ENCODE data around the gene FRAS1. TPM values are rescaled to one million over a fixed set of nuclear protein-coding genes. Genes with fewer than 3 reads are reported as not detected.

FRAS1 gene
- total RNA-seq, 2 donors from 2014 or later, result 6.4 to 11.0 TPM

DNA sequence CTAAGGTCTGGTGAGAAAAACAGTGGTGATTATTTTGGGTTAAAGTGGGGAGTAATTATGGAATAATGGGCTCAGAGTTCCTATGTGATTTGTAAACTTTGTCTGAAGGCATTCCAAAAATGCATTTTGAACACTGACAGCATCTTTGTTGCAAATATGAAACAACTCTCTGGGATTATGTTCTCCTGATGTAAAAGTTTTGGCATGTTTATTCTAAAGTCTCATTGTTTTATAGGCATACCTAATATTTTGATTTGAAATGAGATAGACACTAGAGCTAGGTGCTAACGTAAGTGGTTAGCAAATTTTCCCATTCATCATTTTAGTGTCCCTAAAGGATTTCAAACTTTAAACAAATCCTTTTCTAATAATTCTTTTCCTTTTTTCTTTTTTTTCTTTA, 353.6 kb downstream of the FRAS1 start:
- 34% methylated on average over 1 of the region's 1 CpG for WGBS
- no peak for TF ChIP-seq POLR2A (IDR thresholded peaks at IDR 0.05)
- TF ChIP-seq, protein P1, sequence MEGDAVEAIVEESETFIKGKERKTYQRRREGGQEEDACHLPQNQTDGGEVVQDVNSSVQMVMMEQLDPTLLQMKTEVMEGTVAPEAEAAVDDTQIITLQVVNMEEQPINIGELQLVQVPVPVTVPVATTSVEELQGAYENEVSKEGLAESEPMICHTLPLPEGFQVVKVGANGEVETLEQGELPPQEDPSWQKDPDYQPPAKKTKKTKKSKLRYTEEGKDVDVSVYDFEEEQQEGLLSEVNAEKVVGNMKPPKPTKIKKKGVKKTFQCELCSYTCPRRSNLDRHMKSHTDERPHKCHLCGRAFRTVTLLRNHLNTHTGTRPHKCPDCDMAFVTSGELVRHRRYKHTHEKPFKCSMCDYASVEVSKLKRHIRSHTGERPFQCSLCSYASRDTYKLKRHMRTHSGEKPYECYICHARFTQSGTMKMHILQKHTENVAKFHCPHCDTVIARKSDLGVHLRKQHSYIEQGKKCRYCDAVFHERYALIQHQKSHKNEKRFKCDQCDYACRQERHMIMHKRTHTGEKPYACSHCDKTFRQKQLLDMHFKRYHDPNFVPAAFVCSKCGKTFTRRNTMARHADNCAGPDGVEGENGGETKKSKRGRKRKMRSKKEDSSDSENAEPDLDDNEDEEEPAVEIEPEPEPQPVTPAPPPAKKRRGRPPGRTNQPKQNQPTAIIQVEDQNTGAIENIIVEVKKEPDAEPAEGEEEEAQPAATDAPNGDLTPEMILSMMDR (IDR thresholded peaks at IDR 0.05), result no peak
- no peak for TF ChIP-seq POLR2AphosphoS5 (IDR thresholded peaks at IDR 0.05)
- intact Hi-C loops (cut with DNase I), result no loop called here

DNA sequence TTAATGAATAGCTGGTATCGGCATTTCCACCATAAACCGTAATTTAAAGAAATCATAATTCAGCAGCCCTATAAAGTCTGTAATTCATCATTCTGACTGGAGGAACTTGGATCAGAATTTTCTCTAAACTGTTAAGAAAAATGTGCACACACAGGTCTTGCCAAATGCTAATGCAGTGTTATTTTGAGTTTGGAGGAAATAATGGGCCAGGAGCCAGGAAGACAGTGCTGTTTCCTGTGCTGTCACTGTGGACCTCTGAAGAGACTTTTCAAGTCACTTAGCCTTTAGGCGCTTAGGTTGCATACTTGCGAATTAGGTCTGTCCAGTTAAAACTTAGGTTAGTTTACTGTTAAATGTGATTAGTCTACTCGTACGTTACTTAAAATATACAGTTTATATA, 357.0 kb downstream of the FRAS1 start:
- Histone ChIP-seq H3K9me3 (no peaks in the 10 kb centered on the region), H3K4me3 (no peak overlapping the region), H3K27ac (no peak overlapping the region), H3K36me3 (no peaks in the 10 kb centered on the region), H3K27me3 (replicated peaks; ENCODE audit: insufficient read depth) (no peaks in the 10 kb centered on the region), H3K4me1 (replicated peaks) (no peaks in the 10 kb centered on the region)
- intact Hi-C loops (cut with DNase I), result no loop called here
- no peak for TF ChIP-seq POLR2A (IDR thresholded peaks at IDR 0.05)
- TF ChIP-seq, protein P1 (IDR thresholded peaks at IDR 0.05), result no peak
- no peak for TF ChIP-seq POLR2AphosphoS5 (IDR thresholded peaks at IDR 0.05)
- no peak for DNase-seq (ENCODE audit: low spot score)
- WGBS, result 42% methylated on average over 6 of the region's 6 CpGs

More for the DNA sequence above, 353.6 kb downstream of the FRAS1 start:
- Histone ChIP-seq H3K9me3 (no peaks in the 10 kb centered on the region), H3K36me3 (no peaks in the 10 kb centered on the region), H3K4me3 (no peak overlapping the region), H3K27ac (no peak overlapping the region), H3K27me3 (replicated peaks; ENCODE audit: insufficient read depth) (no peaks in the 10 kb centered on the region), H3K4me1 (replicated peaks) (no peaks in the 10 kb centered on the region)
- DNase-seq (ENCODE audit: low spot score), result no peak

DNA sequence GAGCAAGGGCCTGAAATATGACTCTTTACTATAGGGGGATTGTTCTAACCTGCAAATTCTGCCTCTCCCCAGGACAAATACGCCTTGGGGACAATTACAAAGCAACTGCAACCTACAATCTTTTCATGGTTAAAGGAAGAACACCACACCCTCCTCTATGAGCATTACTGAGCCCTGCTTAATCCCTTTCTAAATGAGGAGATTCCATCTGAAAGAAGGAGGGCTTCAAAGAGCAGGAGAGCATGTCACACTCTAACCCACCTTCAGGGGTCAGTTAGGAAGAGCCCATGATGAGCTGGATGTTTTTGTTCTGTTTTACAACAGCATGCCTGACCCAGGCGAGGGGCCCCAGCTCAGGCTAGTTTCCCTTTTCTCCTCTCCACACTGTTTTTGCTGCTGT, 360.5 kb downstream of the FRAS1 start:
- H3K27me3 ChIP-seq (replicated peaks; ENCODE audit: insufficient read depth), result no peaks in the 10 kb centered on the region
- TF ChIP-seq POLR2AphosphoS5 (IDR thresholded peaks at IDR 0.05) (no peak), POLR2A (IDR thresholded peaks at IDR 0.05) (no peak)
- TF ChIP-seq, protein P1 (IDR thresholded peaks at IDR 0.05), result no peak
- no peaks in the 10 kb centered on the region for H3K9me3 ChIP-seq
- no peak for DNase-seq (ENCODE audit: low spot score)
- H3K27ac ChIP-seq, result no peak overlapping the region
- H3K36me3 ChIP-seq, result no peaks in the 10 kb centered on the region
- WGBS, result 71% methylated on average over 2 of the region's 2 CpGs
- no peaks in the 10 kb centered on the region for H3K4me1 ChIP-seq (replicated peaks)
- intact Hi-C loops (cut with DNase I), result no loop called here
- H3K4me3 ChIP-seq, result no peak overlapping the region

DNA sequence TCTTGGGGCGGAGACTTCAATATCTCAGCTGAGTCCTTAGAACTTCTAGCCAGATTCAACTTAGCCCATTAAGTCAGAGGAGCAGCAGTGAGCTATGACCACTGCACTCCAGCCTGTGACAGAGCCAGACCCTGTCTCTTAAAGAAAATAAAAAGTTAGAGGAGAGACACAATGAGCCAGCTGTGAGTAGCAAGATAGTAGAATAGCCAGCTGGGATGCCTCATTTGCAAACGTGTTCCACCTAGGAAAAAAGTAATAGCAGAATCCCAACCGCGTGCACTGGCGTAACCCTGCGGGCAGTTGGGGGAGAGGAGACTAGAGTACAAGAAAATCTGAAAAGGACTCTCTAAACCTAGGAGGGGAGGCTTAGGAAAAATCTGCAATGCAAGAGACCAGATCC, 361.3 kb downstream of the FRAS1 start:
- H3K9me3 ChIP-seq, result no peaks in the 10 kb centered on the region
- intact Hi-C loops (cut with DNase I), result no loop called here
- TF ChIP-seq POLR2AphosphoS5 (IDR thresholded peaks at IDR 0.05) (no peak), POLR2A (IDR thresholded peaks at IDR 0.05) (no peak)
- TF ChIP-seq, protein P1 (IDR thresholded peaks at IDR 0.05), result no peak
- 73% methylated on average over 6 of the region's 6 CpGs for WGBS
- no peaks in the 10 kb centered on the region for H3K27me3 ChIP-seq (replicated peaks; ENCODE audit: insufficient read depth)
- H3K4me1 ChIP-seq (replicated peaks), result no peaks in the 10 kb centered on the region
- H3K27ac ChIP-seq, result no peak overlapping the region
- no peak overlapping the region for H3K4me3 ChIP-seq
- no peaks in the 10 kb centered on the region for H3K36me3 ChIP-seq
- no peak for DNase-seq (ENCODE audit: low spot score)

DNA sequence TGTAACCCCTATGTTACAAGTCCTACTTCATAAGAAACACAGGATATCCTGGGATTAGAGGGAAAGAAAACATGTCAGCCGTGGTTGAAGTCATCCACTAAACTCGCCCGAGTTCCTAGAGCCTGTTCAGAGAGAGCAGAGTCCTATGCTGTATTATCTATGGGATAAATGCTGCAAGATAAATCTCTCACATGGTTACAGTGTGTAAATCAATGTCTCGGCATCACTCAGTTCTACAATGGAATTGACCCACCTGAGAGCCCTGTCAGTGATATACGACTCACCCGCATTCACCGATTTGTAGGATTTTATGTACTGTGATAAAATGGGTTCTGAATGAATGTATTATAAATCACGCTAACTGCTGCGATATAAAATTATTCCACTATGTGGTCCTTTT, 366.7 kb downstream of the FRAS1 start:
- WGBS, result 86% methylated on average over 9 of the region's 9 CpGs
- TF ChIP-seq POLR2AphosphoS5 (IDR thresholded peaks at IDR 0.05) (no peak), POLR2A (IDR thresholded peaks at IDR 0.05) (no peak)
- TF ChIP-seq, protein P1 (IDR thresholded peaks at IDR 0.05), result no peak
- Histone ChIP-seq H3K9me3 (no peaks in the 10 kb centered on the region), H3K27ac (no peak overlapping the region), H3K4me1 (replicated peaks) (no peaks in the 10 kb centered on the region), H3K36me3 (no peaks in the 10 kb centered on the region), H3K4me3 (no peak overlapping the region), H3K27me3 (replicated peaks; ENCODE audit: insufficient read depth) (no peaks in the 10 kb centered on the region)
- DNase-seq (ENCODE audit: low spot score), result no peak
- intact Hi-C loops (cut with DNase I), result no loop called here

All from prostate gland (tissue), 2 donors.